ENCODE data around the gene SETD2.

Gene SETD2

DNA sequence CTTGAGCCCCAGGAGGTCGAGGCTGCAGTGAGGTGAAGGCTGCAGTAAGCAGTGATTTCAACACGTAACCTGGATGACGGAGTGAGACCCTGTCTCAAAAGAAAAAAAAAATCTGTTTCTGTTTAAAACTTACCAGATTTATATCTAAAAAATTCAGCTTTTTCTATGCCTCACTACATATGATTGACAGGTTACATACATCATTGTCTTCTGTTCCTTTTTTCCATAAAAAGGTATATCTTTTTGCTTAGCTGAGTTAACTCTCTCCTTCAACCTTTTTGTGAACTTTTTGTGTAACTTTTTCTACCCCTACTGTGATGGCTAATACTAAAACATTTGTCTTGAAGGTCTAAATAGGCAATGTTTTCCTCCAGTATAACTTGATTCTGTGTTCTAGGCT is 38.6 kb upstream of the SETD2 start:
- H3K27me3 ChIP-seq (ENCODE audit: insufficient read depth, poor library complexity, severe bottlenecking), result no peaks in the 10 kb centered on the region
- no peak for DNase-seq (ENCODE audit: low read depth in 1 of 2, low spot score in 1 of 2)
- no peak overlapping the region for H3K27ac ChIP-seq (replicated peaks)
- no peak overlapping the region for H3K4me3 ChIP-seq (replicated peaks; ENCODE audit: insufficient read depth, low read length)
- TF ChIP-seq GABPA (IDR thresholded peaks at IDR 0.05; ENCODE audit: low read depth) (no peak), SPI1 (IDR thresholded peaks at IDR 0.05; ENCODE audit: borderline replicate concordance, low read depth) (no peak), POLR2AphosphoS5 (IDR thresholded peaks at IDR 0.05; ENCODE audit: low read depth) (no peak)
- TF ChIP-seq, protein P1, sequence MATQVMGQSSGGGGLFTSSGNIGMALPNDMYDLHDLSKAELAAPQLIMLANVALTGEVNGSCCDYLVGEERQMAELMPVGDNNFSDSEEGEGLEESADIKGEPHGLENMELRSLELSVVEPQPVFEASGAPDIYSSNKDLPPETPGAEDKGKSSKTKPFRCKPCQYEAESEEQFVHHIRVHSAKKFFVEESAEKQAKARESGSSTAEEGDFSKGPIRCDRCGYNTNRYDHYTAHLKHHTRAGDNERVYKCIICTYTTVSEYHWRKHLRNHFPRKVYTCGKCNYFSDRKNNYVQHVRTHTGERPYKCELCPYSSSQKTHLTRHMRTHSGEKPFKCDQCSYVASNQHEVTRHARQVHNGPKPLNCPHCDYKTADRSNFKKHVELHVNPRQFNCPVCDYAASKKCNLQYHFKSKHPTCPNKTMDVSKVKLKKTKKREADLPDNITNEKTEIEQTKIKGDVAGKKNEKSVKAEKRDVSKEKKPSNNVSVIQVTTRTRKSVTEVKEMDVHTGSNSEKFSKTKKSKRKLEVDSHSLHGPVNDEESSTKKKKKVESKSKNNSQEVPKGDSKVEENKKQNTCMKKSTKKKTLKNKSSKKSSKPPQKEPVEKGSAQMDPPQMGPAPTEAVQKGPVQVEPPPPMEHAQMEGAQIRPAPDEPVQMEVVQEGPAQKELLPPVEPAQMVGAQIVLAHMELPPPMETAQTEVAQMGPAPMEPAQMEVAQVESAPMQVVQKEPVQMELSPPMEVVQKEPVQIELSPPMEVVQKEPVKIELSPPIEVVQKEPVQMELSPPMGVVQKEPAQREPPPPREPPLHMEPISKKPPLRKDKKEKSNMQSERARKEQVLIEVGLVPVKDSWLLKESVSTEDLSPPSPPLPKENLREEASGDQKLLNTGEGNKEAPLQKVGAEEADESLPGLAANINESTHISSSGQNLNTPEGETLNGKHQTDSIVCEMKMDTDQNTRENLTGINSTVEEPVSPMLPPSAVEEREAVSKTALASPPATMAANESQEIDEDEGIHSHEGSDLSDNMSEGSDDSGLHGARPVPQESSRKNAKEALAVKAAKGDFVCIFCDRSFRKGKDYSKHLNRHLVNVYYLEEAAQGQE (IDR thresholded peaks at IDR 0.05; ENCODE audit: insufficient replicate concordance, low read depth), result no peak
- TF ChIP-seq, protein P2, sequence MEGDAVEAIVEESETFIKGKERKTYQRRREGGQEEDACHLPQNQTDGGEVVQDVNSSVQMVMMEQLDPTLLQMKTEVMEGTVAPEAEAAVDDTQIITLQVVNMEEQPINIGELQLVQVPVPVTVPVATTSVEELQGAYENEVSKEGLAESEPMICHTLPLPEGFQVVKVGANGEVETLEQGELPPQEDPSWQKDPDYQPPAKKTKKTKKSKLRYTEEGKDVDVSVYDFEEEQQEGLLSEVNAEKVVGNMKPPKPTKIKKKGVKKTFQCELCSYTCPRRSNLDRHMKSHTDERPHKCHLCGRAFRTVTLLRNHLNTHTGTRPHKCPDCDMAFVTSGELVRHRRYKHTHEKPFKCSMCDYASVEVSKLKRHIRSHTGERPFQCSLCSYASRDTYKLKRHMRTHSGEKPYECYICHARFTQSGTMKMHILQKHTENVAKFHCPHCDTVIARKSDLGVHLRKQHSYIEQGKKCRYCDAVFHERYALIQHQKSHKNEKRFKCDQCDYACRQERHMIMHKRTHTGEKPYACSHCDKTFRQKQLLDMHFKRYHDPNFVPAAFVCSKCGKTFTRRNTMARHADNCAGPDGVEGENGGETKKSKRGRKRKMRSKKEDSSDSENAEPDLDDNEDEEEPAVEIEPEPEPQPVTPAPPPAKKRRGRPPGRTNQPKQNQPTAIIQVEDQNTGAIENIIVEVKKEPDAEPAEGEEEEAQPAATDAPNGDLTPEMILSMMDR (IDR thresholded peaks at IDR 0.05; ENCODE audit: insufficient read depth, low read length), result no peak

DNA sequence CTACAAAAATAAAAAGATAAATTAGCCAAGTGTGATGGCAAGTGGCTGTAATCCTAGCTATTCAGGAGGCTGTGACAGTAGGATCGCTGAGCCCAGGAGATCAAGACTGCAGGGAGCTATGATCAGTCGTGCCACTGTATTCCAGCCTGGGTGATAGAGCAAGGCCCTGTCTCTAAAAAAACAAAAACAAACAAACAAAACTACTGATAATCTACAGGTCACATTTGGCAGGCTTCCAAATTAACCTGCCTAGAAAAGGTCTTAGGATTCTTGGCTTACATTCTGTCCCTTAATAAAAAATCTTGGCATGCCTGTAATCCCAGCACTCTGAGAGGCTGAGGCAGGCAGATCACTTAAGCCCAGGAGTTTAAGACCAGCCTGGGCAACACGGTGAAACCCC is 33.4 kb upstream of the SETD2 start:
- TF ChIP-seq, protein P2 (IDR thresholded peaks at IDR 0.05; ENCODE audit: insufficient read depth, low read length), result no peak
- no peak for TF ChIP-seq SPI1 (IDR thresholded peaks at IDR 0.05; ENCODE audit: borderline replicate concordance, low read depth)
- TF ChIP-seq POLR2AphosphoS5 (IDR thresholded peaks at IDR 0.05; ENCODE audit: low read depth), result no peak
- TF ChIP-seq, protein P1 (IDR thresholded peaks at IDR 0.05; ENCODE audit: insufficient replicate concordance, low read depth), result no peak
- Histone ChIP-seq H3K4me3 (replicated peaks; ENCODE audit: insufficient read depth, low read length) (no peak overlapping the region), H3K27me3 (ENCODE audit: insufficient read depth, poor library complexity, severe bottlenecking) (no peaks in the 10 kb centered on the region), H3K27ac (replicated peaks) (no peak overlapping the region)
- no peak for DNase-seq (ENCODE audit: low read depth in 1 of 2, low spot score in 1 of 2)

DNA sequence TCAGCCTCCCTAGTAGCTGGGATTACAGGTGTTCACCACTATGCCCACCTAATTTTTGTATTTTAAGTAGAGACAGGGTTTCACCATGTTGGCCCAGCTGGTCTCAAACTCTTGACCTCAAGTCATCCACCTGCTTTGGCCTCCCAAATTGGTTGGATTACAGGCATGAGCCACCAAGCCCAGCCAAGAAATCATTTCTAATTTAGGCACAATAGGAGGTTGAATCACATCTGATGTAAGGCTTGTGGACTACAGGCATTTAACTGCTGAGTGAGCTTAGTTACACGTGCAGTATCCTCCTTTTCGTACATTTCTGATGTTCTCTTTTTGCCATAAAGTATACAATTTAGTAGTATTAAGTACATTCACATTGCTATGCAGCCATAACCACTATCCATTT is 31.1 kb upstream of the SETD2 start:
- TF ChIP-seq GABPA (IDR thresholded peaks at IDR 0.05; ENCODE audit: low read depth) (no peak), SPI1 (IDR thresholded peaks at IDR 0.05; ENCODE audit: borderline replicate concordance, low read depth) (no peak), POLR2AphosphoS5 (IDR thresholded peaks at IDR 0.05; ENCODE audit: low read depth) (no peak)
- TF ChIP-seq, protein P1 (IDR thresholded peaks at IDR 0.05; ENCODE audit: insufficient replicate concordance, low read depth), result no peak
- TF ChIP-seq, protein P2 (IDR thresholded peaks at IDR 0.05; ENCODE audit: insufficient read depth, low read length), result no peak
- DNase-seq (ENCODE audit: low read depth in 1 of 2, low spot score in 1 of 2), result no peak
- H3K27ac ChIP-seq (replicated peaks), result no peak overlapping the region
- H3K4me3 ChIP-seq (replicated peaks; ENCODE audit: insufficient read depth, low read length), result no peak overlapping the region
- no peaks in the 10 kb centered on the region for H3K27me3 ChIP-seq (ENCODE audit: insufficient read depth, poor library complexity, severe bottlenecking)

Data from HL-60 (cell line).